Colonic mucosa (tissue), 4 donors: ENCODE results near the gene MBD6. TPM values are rescaled to one million over a fixed set of nuclear protein-coding genes. Genes with fewer than 3 reads are reported as not detected.
"Not testable (repeated sequence)": the region's sequence is repeated elsewhere in the genome, so short reads cannot be mapped to it uniquely, and the experiment has no call there.

Experiments used
- DNase-seq: peaks from one replicate; pipeline ENCODE4 v3.0.0-alpha.2; 2020
- H3K27ac ChIP-seq: fragments of 200-600 bp; one replicate; pipeline ENCODE4 v1.8.0; 2021
- H3K27me3 ChIP-seq: fragments of 200-600 bp; one replicate; pipeline ENCODE4 v1.8.0; 2021
- H3K36me3 ChIP-seq: fragments of 200-600 bp; one replicate; pipeline ENCODE4 v1.8.0; 2021
- H3K4me1 ChIP-seq: fragments of 200-600 bp; one replicate; pipeline ENCODE4 v1.8.0; 2021; ENCODE audit warnings: mild to moderate bottlenecking
- H3K4me3 ChIP-seq: fragments of 200-600 bp; one replicate; pipeline ENCODE4 v1.8.0; 2021
- H3K9ac ChIP-seq, 2 donors: one replicate each; pipeline ENCODE4 v1.7.0; 2013; ENCODE audit warnings: control low read depth in 2 of 2, low read depth in 2 of 2, low read length in 2 of 2
- H3K9me3 ChIP-seq: fragments of 200-600 bp; one replicate; pipeline ENCODE4 v1.8.0; 2021
- CTCF ChIP-seq: fragments of 200-600 bp; IDR thresholded peaks from one replicate; pipeline ENCODE4 v1.8.0; 2022; ENCODE audit warnings: antibody characterized with exemption, mild to moderate bottlenecking
- intact Hi-C: fragments of 100-400 bp; cut with DNase I; formaldehyde crosslinking; loops from one replicate; pipeline ENCODE4 v1.14.1; 2022
- total RNA-seq, 2 donors: library from RNA; stranded (reverse); fragmentation: NEBNext Ultra II Directional in 1 of 2; extraction: Animal tissue kit (Norgen Biotek cat#: 25700) in 1 of 2; gene quantifications; one replicate each; pipeline ENCODE4 v1.2.1, GENCODE V29; 2021
- donor health status: healthy.
- donor health status: DM: no; HTN: no; CAD: no.
- donor health status: DM: no; HTN: no; CAD: no.

Gene MBD6
- total RNA-seq, 2 donors from 2014 or later, result 95.4 to 133 TPM

GRCh38 chr12:57511588-57512325 is 10.9 kb upstream of the MBD6 start:
- Histone ChIP-seq H3K27ac (no peak overlapping the region), H3K9me3 (no peaks in the 10 kb centered on the region), H3K9ac (no peak overlapping the region), H3K36me3 (peaks cover 21% of the 10 kb centered on the region), H3K4me1 (no peaks in the 10 kb centered on the region), H3K27me3 (no peaks in the 10 kb centered on the region), H3K4me3 (no peak overlapping the region)
- TF ChIP-seq CTCF, result no peak
- intact Hi-C loops, result no loop called here
- no peak for DNase-seq

- Histone ChIP-seq H3K4me1 (no peaks in the 10 kb centered on the region), H3K27me3 (no peaks in the 10 kb centered on the region), H3K9me3 (no peaks in the 10 kb centered on the region), H3K36me3 (peaks cover 28% of the 10 kb centered on the region), H3K9ac (no peak overlapping the region), H3K27ac (no peak overlapping the region), H3K4me3 (no peak overlapping the region)
- intact Hi-C loops, result no loop called here
- no peak for DNase-seq
- no peak for TF ChIP-seq CTCF
Measured at GRCh38 chr12:57512665-57513064, 10.0 kb upstream of the MBD6 start.

GRCh38 chr12:57513266-57513665 is 9.4 kb upstream of the MBD6 start:
- TF ChIP-seq CTCF, result no peak
- peaks cover 4% of the 10 kb centered on the region for H3K4me1 ChIP-seq
- H3K36me3 ChIP-seq, result peaks cover 28% of the 10 kb centered on the region
- no peak for DNase-seq
- no peak overlapping the region for H3K27ac ChIP-seq
- no peaks in the 10 kb centered on the region for H3K9me3 ChIP-seq
- no peaks in the 10 kb centered on the region for H3K27me3 ChIP-seq
- no peak overlapping the region for H3K9ac ChIP-seq
- H3K4me3 ChIP-seq, result no peak overlapping the region
- intact Hi-C loops, result no loop called here

- H3K9ac ChIP-seq, H3K9me3 ChIP-seq, H3K4me3 ChIP-seq, intact Hi-C loops, H3K27ac ChIP-seq, H3K27me3 ChIP-seq, DNase-seq, H3K4me1 ChIP-seq: not testable (repeated sequence)
- H3K36me3 ChIP-seq, result peaks cover 28% of the 10 kb centered on the region
Measured at GRCh38 chr12:57513677-57514076, 8.9 kb upstream of the MBD6 start.

GRCh38 chr12:57514246-57514645 is 8.4 kb upstream of the MBD6 start:
- peaks cover 12% of the 10 kb centered on the region for H3K4me1 ChIP-seq
- peaks cover 28% of the 10 kb centered on the region for H3K36me3 ChIP-seq
- H3K27ac ChIP-seq, intact Hi-C loops, H3K4me3 ChIP-seq, H3K9me3 ChIP-seq, H3K27me3 ChIP-seq, DNase-seq, H3K9ac ChIP-seq: not testable (repeated sequence)

GRCh38 chr12:57514720-57515407 is 7.8 kb upstream of the MBD6 start:
- TF ChIP-seq CTCF, result no peak
- Histone ChIP-seq H3K4me1 (peaks cover 12% of the 10 kb centered on the region), H3K36me3 (peaks cover 24% of the 10 kb centered on the region)

More at GRCh38 chr12:57514720-57515407, 7.8 kb upstream of the MBD6 start:
- DNase-seq, result no peak
- Histone ChIP-seq H3K27ac (no peak overlapping the region), H3K27me3 (no peaks in the 10 kb centered on the region), H3K4me3 (no peak overlapping the region), H3K9ac (no peak overlapping the region), H3K9me3 (no peaks in the 10 kb centered on the region)
- intact Hi-C loops, result no loop called here
